Skin of body (tissue), 2 donors: ENCODE data around the gene SETSIP. TPM values are rescaled to one million over a fixed set of nuclear protein-coding genes. Genes with fewer than 3 reads are reported as not detected.
"Not testable (repeated sequence)": the region's sequence is repeated elsewhere in the genome, so short reads cannot be mapped to it uniquely, and the experiment has no call there.

Experiments
- DNase-seq: peaks from one replicate; lab custom pipeline; 2025; lab: John Stamatoyannopoulos, UW
- total RNA-seq: library from RNA; depleted of rRNA; stranded (reverse); fragments of >200 nt; gene quantifications from one replicate; pipeline ENCODE4 v1.2.3, GENCODE V29; 2014

Gene SETSIP
- total RNA-seq, 1 donor from 2014 or later = not detected

GRCh38 chr1:92051948-92052347 is 23.3 kb downstream of the SETSIP start:
- DNase-seq = no peak

DNA sequence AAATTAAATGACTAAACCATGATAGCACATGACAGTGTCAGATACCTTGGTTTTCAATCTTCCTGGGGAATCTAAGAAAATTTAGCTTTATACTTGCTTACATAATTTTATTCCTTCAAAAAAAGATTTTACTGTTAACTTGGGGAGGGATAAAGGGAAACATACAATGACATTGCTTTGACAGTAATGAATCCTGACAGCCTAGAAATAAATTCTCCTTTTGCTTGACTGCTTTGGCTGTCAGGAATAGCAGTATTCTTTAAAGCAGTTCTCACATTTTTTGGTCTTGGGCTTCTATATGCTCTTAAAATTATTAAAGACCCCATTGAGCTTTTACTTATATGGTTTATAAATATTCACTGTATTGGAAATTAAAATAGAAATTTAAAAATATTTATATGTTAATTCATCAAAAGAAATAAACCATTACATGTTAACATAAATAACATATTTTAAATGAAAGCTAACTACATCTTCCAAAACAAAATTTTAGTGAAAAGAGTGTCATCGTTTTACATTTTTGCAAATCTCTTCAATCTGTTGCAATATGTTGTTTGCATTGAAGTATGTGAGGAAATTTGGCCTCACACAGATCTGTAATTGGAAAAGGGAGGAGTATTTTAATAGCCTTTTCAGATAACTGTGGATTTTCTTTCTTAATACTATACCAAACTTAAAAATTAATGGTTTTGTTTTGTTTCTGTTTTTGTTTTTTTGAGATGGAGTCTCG is 29.3 kb downstream of the SETSIP start:
- DNase-seq = no peak

- DNase-seq = no peak
Observed at GRCh38 chr1:92043621-92044020, 31.6 kb downstream of the SETSIP start.

DNA sequence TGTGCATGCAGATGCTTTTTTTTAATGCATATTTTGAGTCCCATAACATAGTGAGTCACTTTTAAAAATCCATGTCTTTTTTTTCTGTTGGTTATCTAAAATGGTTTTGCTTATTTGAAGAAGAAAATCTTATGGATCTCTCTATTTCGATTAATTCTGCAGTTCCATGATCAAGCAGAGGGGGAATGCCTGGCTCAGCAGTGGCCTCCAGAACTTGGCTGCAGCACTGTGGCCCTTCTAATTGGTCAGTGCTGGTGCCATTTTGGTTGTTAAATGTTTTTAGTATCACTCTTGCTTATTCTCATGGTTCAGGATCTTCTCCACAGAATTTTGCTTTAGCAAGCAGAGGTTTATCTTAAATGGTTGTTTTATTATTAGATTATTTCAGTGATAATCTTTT is 34.2 kb downstream of the SETSIP start:
- DNase-seq = no peak

DNA sequence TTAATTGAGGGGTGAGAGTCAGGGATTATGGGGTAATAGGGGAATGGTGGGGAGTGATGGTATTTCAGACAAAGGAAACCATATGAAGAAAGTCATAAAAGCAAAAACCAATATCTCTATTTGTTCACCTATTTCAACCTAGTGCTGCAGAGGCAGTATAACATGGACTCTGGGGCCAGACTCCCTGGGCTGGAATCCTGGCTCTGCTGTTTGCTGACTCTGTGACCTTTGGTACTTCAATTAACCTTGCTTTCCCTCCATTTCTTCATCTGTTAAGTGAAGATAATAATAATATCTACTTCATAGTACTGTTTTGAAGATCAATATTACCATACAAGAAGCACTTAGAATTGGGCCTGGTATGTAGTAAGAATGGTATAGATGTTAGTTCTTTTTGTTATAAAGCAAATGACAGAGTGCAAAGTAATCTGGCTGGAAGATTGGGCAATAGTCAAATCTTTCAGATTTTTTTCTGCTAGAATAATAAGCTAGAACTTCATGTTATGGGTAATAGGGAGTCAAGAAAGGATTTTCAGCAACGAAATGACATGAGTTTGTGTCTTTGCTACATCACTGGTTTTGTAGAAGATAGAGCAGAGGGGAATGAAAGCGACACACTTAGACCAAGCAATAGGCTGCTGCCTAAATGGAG is 36.4 kb downstream of the SETSIP start:
- no peak for DNase-seq

DNA sequence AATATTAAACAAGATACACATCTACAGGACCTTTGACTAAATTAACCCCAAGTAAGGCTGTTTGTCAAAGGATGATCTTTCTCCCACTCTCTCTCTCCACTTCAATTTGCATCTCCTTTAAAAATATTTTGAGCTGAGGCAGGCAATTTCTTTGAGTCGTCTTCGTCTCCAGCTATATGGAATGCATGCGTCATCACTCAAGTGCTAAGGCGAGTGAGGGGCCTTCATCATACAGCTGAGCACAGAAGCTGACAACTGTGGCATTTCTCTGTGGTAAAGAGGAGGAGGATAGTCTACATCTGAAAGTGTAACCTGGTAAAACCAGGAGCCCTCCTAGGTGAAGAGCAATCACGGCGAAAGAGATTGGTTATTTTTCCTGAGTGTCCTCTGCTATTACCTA is 37.8 kb downstream of the SETSIP start:
- DNase-seq = no peak

- DNase-seq = no peak
Observed at GRCh38 chr1:92031281-92032110, 43.7 kb downstream of the SETSIP start.

DNA sequence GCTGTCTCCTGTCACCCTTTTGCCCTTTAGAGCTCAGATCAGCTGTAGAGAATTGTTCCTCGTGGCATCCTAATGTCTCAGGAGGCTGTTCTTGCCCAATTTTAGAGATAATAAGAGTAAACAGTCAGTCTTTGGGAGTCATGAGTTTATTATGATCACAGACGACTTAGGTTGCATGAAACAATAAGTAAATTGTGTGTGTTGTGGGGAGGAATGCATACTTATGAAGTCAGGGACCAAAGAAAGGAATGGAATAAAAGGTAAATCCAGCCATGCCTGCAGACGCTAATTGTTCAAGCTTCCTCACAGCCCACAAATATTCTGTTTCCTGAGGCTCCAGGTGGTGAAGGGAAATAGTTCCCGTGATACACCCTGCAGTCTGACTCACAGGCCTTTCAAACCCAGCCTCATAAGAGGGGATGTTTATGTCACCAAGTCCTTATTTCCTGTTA is 44.5 kb downstream of the SETSIP start:
- peak; percentile 4 for DNase-seq

DNA sequence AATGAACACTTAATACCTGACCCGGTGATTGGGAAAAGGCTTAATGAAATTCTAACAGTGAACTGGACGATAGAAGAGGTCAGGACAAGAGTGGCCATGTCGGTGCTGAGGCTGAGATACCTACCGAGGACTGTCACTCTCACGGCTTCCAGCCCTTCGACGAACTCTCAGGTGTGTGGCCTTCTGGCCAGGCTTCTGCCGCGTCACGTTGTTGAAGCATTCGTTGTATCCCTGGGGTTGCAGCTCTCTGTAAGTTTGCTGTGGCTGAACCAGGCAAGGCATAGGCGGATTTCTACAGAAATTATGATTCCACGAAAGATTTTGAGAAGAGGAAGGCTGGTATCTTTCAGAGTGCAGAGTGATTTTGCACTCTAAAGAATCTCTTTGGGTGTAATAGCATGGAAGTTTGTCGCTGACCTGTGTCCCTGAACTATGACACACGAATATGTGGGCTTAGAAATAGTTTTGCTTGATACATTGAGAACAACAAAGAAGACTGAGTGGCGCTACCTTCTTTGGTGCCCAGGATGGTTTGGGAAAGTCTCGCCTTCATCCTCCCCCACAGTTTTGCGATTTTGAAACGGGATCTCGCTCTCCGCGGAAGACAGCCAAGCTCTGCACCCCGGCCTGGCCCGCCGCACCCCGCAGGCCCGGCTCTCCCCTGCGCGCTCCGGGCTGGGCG is 45.8 kb downstream of the SETSIP start:
- no peak for DNase-seq

DNA sequence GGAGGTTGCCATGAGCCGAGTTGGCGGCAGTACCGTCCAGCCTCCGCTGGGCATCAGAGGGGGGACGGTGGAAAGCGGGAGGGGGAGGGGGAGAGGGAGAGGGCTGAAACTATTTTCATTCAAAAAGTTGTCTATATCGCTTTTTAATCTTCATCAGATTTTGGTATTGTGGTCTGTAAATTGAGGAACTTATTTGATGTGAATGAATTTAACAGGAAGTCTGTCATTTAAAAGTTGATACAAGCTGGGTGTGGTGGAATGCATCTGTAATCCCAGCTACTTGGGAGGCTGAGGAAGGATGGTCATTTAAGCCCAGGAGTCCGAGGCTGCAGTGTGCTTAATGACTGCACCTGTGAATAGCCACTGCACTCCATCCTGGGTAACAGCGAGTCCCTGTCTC is 48.4 kb downstream of the SETSIP start:
- DNase-seq = no peak

- DNase-seq = not testable (repeated sequence)
Observed at GRCh38 chr1:92026042-92026441, 49.2 kb downstream of the SETSIP start.

Other genes starting within 250 kb of the SETSIP start
- gene TGFBR3, start 189.3 kb downstream of the SETSIP start, total RNA-seq = 125 TPM
- not detected for gene BRDT, start 126.0 kb downstream of the SETSIP start, total RNA-seq
- 0.49 TPM for gene EPHX4, start 45.4 kb downstream of the SETSIP start, total RNA-seq
- 4.9 TPM for gene BTBD8, start 4.9 kb upstream of the SETSIP start, total RNA-seq
- not detected for gene C1orf146, start 142.5 kb upstream of the SETSIP start, total RNA-seq
- gene GLMN, start 223.6 kb upstream of the SETSIP start, total RNA-seq = 16.2 TPM
- 9.1 TPM for gene RPAP2, start 223.6 kb upstream of the SETSIP start, total RNA-seq